Memory B cell (primary cell): ENCODE data around the gene HS3ST1.
"Not testable (repeated sequence)": the region's sequence is repeated elsewhere in the genome, so short reads cannot be mapped to it uniquely, and the experiment has no call there.

Experiments
- ATAC-seq: fragments of 150-1000 bp; cut with Tn5 transposase; 2 replicates; pipeline ENCODE4 v1.10.0; 2021; ENCODE audit warnings: low read depth, mild to moderate bottlenecking, moderate library complexity
- DNase-seq, 2 donors: peaks; one replicate each; pipeline ENCODE4 v3.0.0; 2022; ENCODE audit warnings: low spot score in 2 of 2
- H3K27ac Mint-ChIP-seq: one replicate; pipeline ENCODE4 v1.8.0; 2022; ENCODE audit warnings: mild to moderate bottlenecking, moderate library complexity, mixed read lengths
- H3K27me3 Mint-ChIP-seq: one replicate; pipeline ENCODE4 v1.8.0; 2022; ENCODE audit warnings: mixed read lengths
- H3K36me3 Mint-ChIP-seq: one replicate; pipeline ENCODE4 v1.8.0; 2022; ENCODE audit warnings: mild to moderate bottlenecking, mixed read lengths
- H3K4me1 Mint-ChIP-seq: one replicate; pipeline ENCODE4 v1.8.0; 2022; ENCODE audit warnings: mixed read lengths
- H3K4me3 Mint-ChIP-seq: one replicate; pipeline ENCODE4 v1.8.0; 2022; ENCODE audit warnings: mild to moderate bottlenecking, moderate library complexity, mixed read lengths
- H3K9me3 Mint-ChIP-seq: one replicate; pipeline ENCODE4 v1.8.0; 2022; ENCODE audit warnings: mixed read lengths

Gene HS3ST1

GRCh38 chr4:11404431-11404830, 24.3 kb downstream of the HS3ST1 start:
- H3K9me3 Mint-ChIP-seq: no peaks in the 10 kb centered on the region
- no peak overlapping the region for H3K27ac Mint-ChIP-seq
- ATAC-seq (no peak), DNase-seq (no peak)
- peaks cover 16% of the 10 kb centered on the region for H3K36me3 Mint-ChIP-seq
- H3K4me1 Mint-ChIP-seq: peaks cover 22% of the 10 kb centered on the region
- no peak overlapping the region for H3K4me3 Mint-ChIP-seq
- H3K27me3 Mint-ChIP-seq: no peaks in the 10 kb centered on the region

- H3K4me3 Mint-ChIP-seq: no peak overlapping the region
- no peak overlapping the region for H3K27ac Mint-ChIP-seq
- H3K9me3 Mint-ChIP-seq: no peaks in the 10 kb centered on the region
- ATAC-seq (no peak), DNase-seq (no peak)
- no peaks in the 10 kb centered on the region for H3K27me3 Mint-ChIP-seq
- peaks cover 26% of the 10 kb centered on the region for H3K4me1 Mint-ChIP-seq
- H3K36me3 Mint-ChIP-seq: peaks cover 22% of the 10 kb centered on the region
These were observed 26.5 kb downstream of the HS3ST1 start for GRCh38 chr4:11402192-11402591.

- no peaks in the 10 kb centered on the region for H3K9me3 Mint-ChIP-seq
- H3K36me3 Mint-ChIP-seq: peaks cover 26% of the 10 kb centered on the region
- H3K27me3 Mint-ChIP-seq: no peaks in the 10 kb centered on the region
- H3K27ac Mint-ChIP-seq: no peak overlapping the region
- peaks cover 21% of the 10 kb centered on the region for H3K4me1 Mint-ChIP-seq
- no peak overlapping the region for H3K4me3 Mint-ChIP-seq
- no peak for ATAC-seq
- DNase-seq: no peak
These were observed 29.2 kb downstream of the HS3ST1 start for GRCh38 chr4:11399461-11399971.

- Mint-ChIP-seq H3K9me3 (no peaks in the 10 kb centered on the region), H3K27ac (peak overlapping the region; percentile 22), H3K27me3 (no peaks in the 10 kb centered on the region), H3K4me1 (peaks cover 20% of the 10 kb centered on the region), H3K4me3 (no peak overlapping the region), H3K36me3 (peaks cover 23% of the 10 kb centered on the region)
- ATAC-seq (no peak), DNase-seq (no peak)
These were observed 30.7 kb downstream of the HS3ST1 start for GRCh38 chr4:11397819-11398610.

GRCh38 chr4:11397146-11397545, 31.5 kb downstream of the HS3ST1 start:
- Mint-ChIP-seq H3K27ac (no peak overlapping the region), H3K36me3 (peaks cover 23% of the 10 kb centered on the region), H3K27me3 (no peaks in the 10 kb centered on the region), H3K9me3 (no peaks in the 10 kb centered on the region), H3K4me1 (peaks cover 15% of the 10 kb centered on the region), H3K4me3 (no peak overlapping the region)
- DNase-seq: no peak
- ATAC-seq: no peak

GRCh38 chr4:11393551-11393950, 35.1 kb downstream of the HS3ST1 start:
- no peak for DNase-seq
- no peaks in the 10 kb centered on the region for H3K27me3 Mint-ChIP-seq
- H3K36me3 Mint-ChIP-seq: peaks cover 11% of the 10 kb centered on the region
- no peak for ATAC-seq
- peaks cover 15% of the 10 kb centered on the region for H3K4me1 Mint-ChIP-seq
- no peaks in the 10 kb centered on the region for H3K9me3 Mint-ChIP-seq
- no peak overlapping the region for H3K27ac Mint-ChIP-seq
- no peak overlapping the region for H3K4me3 Mint-ChIP-seq

- not testable (repeated sequence) for H3K4me1 Mint-ChIP-seq, DNase-seq, H3K27me3 Mint-ChIP-seq, H3K27ac Mint-ChIP-seq, ATAC-seq, H3K9me3 Mint-ChIP-seq, H3K36me3 Mint-ChIP-seq, H3K4me3 Mint-ChIP-seq
These were observed 44.6 kb downstream of the HS3ST1 start for GRCh38 chr4:11384072-11384471.

GRCh38 chr4:11376571-11376970, 52.1 kb downstream of the HS3ST1 start:
- Mint-ChIP-seq H3K36me3 (no peaks in the 10 kb centered on the region), H3K27ac (no peak overlapping the region), H3K4me1 (no peaks in the 10 kb centered on the region), H3K27me3 (no peaks in the 10 kb centered on the region), H3K9me3 (no peaks in the 10 kb centered on the region), H3K4me3 (no peak overlapping the region)
- DNase-seq (no peak), ATAC-seq (no peak)

GRCh38 chr4:11376146-11376545, 52.5 kb downstream of the HS3ST1 start:
- Mint-ChIP-seq H3K4me3 (no peak overlapping the region), H3K4me1 (no peaks in the 10 kb centered on the region), H3K27ac (no peak overlapping the region), H3K27me3 (no peaks in the 10 kb centered on the region), H3K36me3 (no peaks in the 10 kb centered on the region), H3K9me3 (no peaks in the 10 kb centered on the region)
- no peak for ATAC-seq
- DNase-seq: no peak

- peak; percentile 43 for ATAC-seq
- DNase-seq: no peak
- Mint-ChIP-seq H3K36me3 (no peaks in the 10 kb centered on the region), H3K4me1 (peaks cover 6% of the 10 kb centered on the region), H3K9me3 (no peaks in the 10 kb centered on the region), H3K4me3 (peak overlapping the region; percentile 67), H3K27ac (peak overlapping the region; percentile 24), H3K27me3 (peaks cover 2% of the 10 kb centered on the region)
These were observed 60.0 kb downstream of the HS3ST1 start for GRCh38 chr4:11368701-11369115.

GRCh38 chr4:11367371-11367770, 61.3 kb downstream of the HS3ST1 start:
- Mint-ChIP-seq H3K4me3 (no peak overlapping the region), H3K9me3 (no peaks in the 10 kb centered on the region), H3K4me1 (peaks cover 6% of the 10 kb centered on the region), H3K36me3 (no peaks in the 10 kb centered on the region), H3K27me3 (peaks cover 2% of the 10 kb centered on the region), H3K27ac (no peak overlapping the region)
- DNase-seq (no peak), ATAC-seq (no peak)

- ATAC-seq (no peak), DNase-seq (no peak)
- H3K36me3 Mint-ChIP-seq: no peaks in the 10 kb centered on the region
- peaks cover 2% of the 10 kb centered on the region for H3K27me3 Mint-ChIP-seq
- H3K9me3 Mint-ChIP-seq: no peaks in the 10 kb centered on the region
- H3K4me3 Mint-ChIP-seq: no peak overlapping the region
- H3K4me1 Mint-ChIP-seq: peaks cover 6% of the 10 kb centered on the region
- no peak overlapping the region for H3K27ac Mint-ChIP-seq
These were observed 61.8 kb downstream of the HS3ST1 start for GRCh38 chr4:11366859-11367258.

- Mint-ChIP-seq H3K9me3 (no peaks in the 10 kb centered on the region), H3K4me3 (no peak overlapping the region), H3K27ac (no peak overlapping the region), H3K4me1 (peaks cover 6% of the 10 kb centered on the region), H3K27me3 (peaks cover 2% of the 10 kb centered on the region), H3K36me3 (no peaks in the 10 kb centered on the region)
- DNase-seq (no peak), ATAC-seq (no peak)
These were observed 63.7 kb downstream of the HS3ST1 start for GRCh38 chr4:11365039-11365438.

- no peak overlapping the region for H3K4me3 Mint-ChIP-seq
- H3K4me1 Mint-ChIP-seq: no peaks in the 10 kb centered on the region
- peaks cover 2% of the 10 kb centered on the region for H3K36me3 Mint-ChIP-seq
- peaks cover 2% of the 10 kb centered on the region for H3K9me3 Mint-ChIP-seq
- ATAC-seq (no peak), DNase-seq (no peak)
- no peak overlapping the region for H3K27ac Mint-ChIP-seq
- H3K27me3 Mint-ChIP-seq: no peaks in the 10 kb centered on the region
These were observed 69.1 kb downstream of the HS3ST1 start for GRCh38 chr4:11359591-11359990.

GRCh38 chr4:11355226-11355625, 73.5 kb downstream of the HS3ST1 start:
- Mint-ChIP-seq H3K27ac (no peak overlapping the region), H3K9me3 (peaks cover 2% of the 10 kb centered on the region), H3K4me3 (no peak overlapping the region), H3K36me3 (peaks cover 2% of the 10 kb centered on the region), H3K4me1 (peaks cover under 1% of the 10 kb centered on the region), H3K27me3 (no peaks in the 10 kb centered on the region)
- ATAC-seq (no peak), DNase-seq (no peak)
